ENCODE measurements around the gene STON2. TPM values are rescaled to one million over a fixed set of nuclear protein-coding genes. Genes with fewer than 3 reads are reported as not detected.

The STON2 gene
- total and polyA plus RNA-seq, 8 donors, result 8.4 to 46.7 (median 12.3) TPM

DNA sequence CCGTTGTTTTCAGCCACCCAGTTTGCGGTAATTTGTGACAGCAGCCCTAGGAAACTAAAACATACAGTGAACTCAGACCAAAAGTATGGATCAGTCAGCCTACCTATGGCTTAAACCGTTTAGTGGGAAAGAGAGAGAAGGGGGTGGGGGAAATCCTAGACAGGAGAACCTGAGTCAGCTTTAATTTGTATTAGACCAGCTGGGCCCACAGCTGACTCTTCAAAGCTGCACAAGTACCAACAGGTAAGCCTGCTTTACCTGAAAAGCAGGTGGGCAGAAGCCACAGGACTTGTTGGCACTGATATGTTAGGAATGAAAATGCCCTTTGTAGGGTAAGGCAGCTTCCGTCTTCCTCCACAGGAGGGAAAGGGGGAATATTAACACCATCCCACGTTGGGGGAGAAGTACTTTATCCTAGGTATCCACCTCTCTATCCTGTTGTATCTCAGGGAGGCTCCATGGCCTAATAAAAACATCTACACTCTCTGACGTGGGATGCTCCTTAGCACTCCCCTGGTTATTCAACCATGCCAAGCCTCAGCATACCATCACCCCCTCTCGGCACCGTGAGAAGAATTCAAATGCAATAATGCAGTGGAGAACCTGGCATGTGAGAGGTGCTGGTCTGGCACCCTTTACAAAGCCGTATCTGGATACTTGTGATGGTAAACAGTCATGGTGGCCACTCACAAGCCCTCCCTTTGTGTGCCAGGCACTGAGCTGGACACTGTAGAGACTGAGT is 70.3 kb downstream of the STON2 start:
- H3K36me3 ChIP-seq, result no peaks in the 10 kb centered on the region
- ATAC-seq (no peak), DNase-seq (peak in 1 of 4 donors; percentile 41)
- H3K27me3 ChIP-seq, result no peaks in the 10 kb centered on the region
- H3K9me3 ChIP-seq, result no peaks in the 10 kb centered on the region
- TF ChIP-seq, protein P1, sequence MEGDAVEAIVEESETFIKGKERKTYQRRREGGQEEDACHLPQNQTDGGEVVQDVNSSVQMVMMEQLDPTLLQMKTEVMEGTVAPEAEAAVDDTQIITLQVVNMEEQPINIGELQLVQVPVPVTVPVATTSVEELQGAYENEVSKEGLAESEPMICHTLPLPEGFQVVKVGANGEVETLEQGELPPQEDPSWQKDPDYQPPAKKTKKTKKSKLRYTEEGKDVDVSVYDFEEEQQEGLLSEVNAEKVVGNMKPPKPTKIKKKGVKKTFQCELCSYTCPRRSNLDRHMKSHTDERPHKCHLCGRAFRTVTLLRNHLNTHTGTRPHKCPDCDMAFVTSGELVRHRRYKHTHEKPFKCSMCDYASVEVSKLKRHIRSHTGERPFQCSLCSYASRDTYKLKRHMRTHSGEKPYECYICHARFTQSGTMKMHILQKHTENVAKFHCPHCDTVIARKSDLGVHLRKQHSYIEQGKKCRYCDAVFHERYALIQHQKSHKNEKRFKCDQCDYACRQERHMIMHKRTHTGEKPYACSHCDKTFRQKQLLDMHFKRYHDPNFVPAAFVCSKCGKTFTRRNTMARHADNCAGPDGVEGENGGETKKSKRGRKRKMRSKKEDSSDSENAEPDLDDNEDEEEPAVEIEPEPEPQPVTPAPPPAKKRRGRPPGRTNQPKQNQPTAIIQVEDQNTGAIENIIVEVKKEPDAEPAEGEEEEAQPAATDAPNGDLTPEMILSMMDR (IDR thresholded peaks at IDR 0.05), result no peak
- H3K4me1 ChIP-seq, result peaks cover 0 to 3% of the 10 kb centered on the region in 2 donors
- H3K4me3 ChIP-seq, result no peak overlapping the region
- intact Hi-C loops (cut with DNase I), result no loop called here
- no peak overlapping the region for H3K27ac ChIP-seq

DNA sequence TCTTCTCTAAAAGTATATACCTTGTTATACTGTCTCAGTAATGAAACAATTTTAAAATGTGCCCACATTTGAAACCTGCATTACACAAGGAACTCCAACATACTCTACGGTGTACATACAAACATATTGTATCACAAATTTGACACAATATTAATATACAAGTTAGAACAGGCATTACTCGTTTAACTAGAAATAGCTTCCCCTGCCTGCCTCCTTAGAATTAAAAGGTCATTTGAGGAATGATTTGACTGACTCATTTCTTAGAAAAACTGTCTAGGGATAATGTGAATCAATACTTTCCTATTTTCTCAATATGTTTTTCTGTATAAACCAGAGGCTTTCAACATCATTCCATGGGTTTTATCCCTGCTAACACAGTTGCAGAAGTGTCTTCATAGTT is 73.7 kb downstream of the STON2 start:
- DNase-seq (no peak), ATAC-seq (no peak)
- H3K4me3 ChIP-seq, result no peak overlapping the region
- H3K9me3 ChIP-seq, result no peaks in the 10 kb centered on the region
- H3K4me1 ChIP-seq, result peaks cover 0 to 3% of the 10 kb centered on the region in 2 donors
- intact Hi-C loops (cut with DNase I), result no loop called here
- no peak overlapping the region for H3K27ac ChIP-seq
- TF ChIP-seq, protein P1 (IDR thresholded peaks at IDR 0.05), result no peak
- H3K36me3 ChIP-seq, result no peaks in the 10 kb centered on the region
- no peaks in the 10 kb centered on the region for H3K27me3 ChIP-seq

DNA sequence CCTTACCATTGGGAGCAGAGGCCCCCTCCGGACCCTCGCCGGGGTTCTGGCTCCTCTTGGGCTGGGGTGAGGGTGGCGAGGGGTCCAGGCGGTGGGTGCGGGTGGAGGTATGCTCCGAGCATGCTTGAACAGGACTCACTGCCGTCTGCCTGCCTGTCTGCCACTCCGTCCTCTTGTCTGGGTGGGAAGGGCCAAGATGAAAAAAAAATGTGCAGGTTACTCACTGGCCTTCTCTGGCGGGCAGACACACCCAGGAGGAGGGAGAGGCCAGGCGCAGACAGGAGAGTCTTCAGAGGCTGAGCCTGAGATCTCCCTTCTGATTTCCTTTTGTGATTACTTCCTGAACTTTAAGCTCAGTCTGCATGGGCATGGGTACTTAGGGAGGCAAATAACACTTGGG is 76.1 kb downstream of the STON2 start:
- peak overlapping the region; percentile 10 to 17 for H3K4me3 ChIP-seq
- intact Hi-C loops (cut with DNase I), result no loop called here

DNA sequence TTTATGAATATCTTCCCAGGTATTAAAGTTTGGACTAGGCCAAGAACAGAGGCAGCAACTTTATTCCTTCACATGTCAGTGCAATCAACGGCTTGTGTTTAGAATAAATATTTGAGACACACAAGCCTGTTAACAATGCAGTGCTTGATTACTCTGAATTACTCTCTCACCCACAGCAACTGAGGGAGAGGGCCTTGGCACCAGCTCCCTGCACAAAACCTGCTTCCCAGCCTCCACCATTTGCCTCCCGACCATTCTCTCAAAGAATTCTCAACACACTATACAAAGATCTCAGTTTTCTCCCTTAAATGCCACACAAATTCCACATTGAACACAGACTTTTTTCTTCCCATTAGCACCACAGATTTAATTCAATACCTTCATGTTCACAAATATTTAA is 77.0 kb downstream of the STON2 start:
- Histone ChIP-seq H3K9me3 (no peaks in the 10 kb centered on the region), H3K27ac (no peak overlapping the region), H3K27me3 (no peaks in the 10 kb centered on the region), H3K4me1 (no peaks in the 10 kb centered on the region), H3K36me3 (no peaks in the 10 kb centered on the region), H3K4me3 (no peak overlapping the region)
- DNase-seq, result no peak
- peak; percentile 25 for ATAC-seq
- intact Hi-C loops (cut with DNase I), result no loop called here
- TF ChIP-seq, protein P1 (IDR thresholded peaks at IDR 0.05), result no peak

More for the DNA sequence above, 76.1 kb downstream of the STON2 start:
- H3K27ac ChIP-seq, result peak overlapping the region in 1 of 2 donors; percentile 13
- H3K36me3 ChIP-seq, result no peaks in the 10 kb centered on the region
- peak in 3 of 4 donors; percentile 15 to 69 (median 54) for DNase-seq
- TF ChIP-seq, protein P1 (IDR thresholded peaks at IDR 0.05), result no peak
- no peaks in the 10 kb centered on the region for H3K27me3 ChIP-seq
- H3K9me3 ChIP-seq, result no peaks in the 10 kb centered on the region
- peak; percentile 99 for ATAC-seq
- no peaks in the 10 kb centered on the region for H3K4me1 ChIP-seq

DNA sequence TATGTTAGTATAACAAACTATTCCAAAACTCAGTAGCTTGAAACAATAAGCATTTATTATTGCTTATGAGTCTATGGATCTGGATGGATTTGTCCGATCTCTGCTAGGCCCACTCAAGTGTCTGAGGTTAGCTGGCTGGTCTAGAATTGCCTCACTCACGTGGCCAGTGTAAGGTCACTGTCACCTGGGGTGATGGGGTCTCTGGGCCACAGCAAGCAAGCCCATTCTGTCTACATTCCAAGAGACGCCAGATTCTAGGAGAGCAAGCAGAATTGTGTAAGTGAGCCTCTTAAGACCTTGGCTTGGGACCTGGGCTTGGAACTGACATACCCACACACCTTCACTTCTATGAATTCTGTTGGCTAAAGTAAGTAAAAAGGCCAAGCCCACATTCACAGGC is 80.2 kb downstream of the STON2 start:
- ATAC-seq (no peak), DNase-seq (no peak)
- H3K27me3 ChIP-seq, result no peaks in the 10 kb centered on the region
- intact Hi-C loops (cut with DNase I), result no loop called here
- no peak overlapping the region for H3K4me3 ChIP-seq
- H3K27ac ChIP-seq, result no peak overlapping the region
- H3K4me1 ChIP-seq, result peaks cover 0 to 4% of the 10 kb centered on the region in 2 donors
- H3K36me3 ChIP-seq, result no peaks in the 10 kb centered on the region
- no peaks in the 10 kb centered on the region for H3K9me3 ChIP-seq
- TF ChIP-seq, protein P1 (IDR thresholded peaks at IDR 0.05), result no peak
